Ovary (tissue), 3 donors: ENCODE measurements around the gene ADAM11.

Source experiments
- EP300 ChIP-seq: sonication (generic); formaldehyde crosslinking; IDR thresholded peaks from one replicate; pipeline ENCODE4 v1.6.1; 2017; ENCODE audit warnings: antibody characterized with exemption
- POLR2A ChIP-seq: fragments of 450-650 bp; IDR thresholded peaks from one replicate; pipeline ENCODE4 v1.6.1; 2017; ENCODE audit warnings: antibody characterized with exemption, mild to moderate bottlenecking, moderate library complexity
- TF ChIP-seq, protein P1 (sequence below), 3 donors: fragments of 450-650 bp in 2 of 3; fragments of 200-600 bp in 1 of 3; IDR thresholded peaks; one replicate each; pipeline versions ENCODE4 v1.5.1 to v1.8.0; 2016 to 2022; ENCODE audit warnings: antibody characterized with exemption in 3 of 3, mild to moderate bottlenecking in 1 of 3
- donor health status: DM: no; HTN: no; CAD: no.

DNA sequence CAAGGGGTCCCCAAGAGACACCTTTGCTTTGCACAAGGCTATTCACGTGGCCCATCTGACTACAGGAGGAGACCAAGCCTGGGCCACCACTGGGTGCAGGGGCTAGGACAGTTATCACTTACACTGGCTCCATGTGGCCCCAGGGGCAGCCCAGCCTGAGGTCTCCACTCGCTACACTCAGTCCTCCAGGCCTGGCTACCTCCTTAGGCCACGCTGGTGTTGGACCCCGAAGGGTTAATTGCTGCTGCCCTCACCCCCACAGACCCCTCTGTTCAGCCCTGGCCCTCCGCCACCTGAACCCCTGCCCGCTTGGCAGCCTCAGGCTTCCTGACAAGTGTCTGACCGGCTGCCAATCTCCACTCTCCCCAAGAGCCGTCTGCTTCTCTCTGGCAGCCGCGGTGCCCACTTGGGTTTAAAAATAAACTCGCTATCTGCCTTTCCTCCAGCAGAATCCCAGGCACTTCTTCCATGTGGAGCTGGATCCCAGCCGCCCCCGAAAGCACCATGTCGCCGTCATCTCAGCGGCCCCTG lies 27.8 kb downstream of the ADAM11 start:
- TF ChIP-seq POLR2A = no peak
- TF ChIP-seq, protein P1, sequence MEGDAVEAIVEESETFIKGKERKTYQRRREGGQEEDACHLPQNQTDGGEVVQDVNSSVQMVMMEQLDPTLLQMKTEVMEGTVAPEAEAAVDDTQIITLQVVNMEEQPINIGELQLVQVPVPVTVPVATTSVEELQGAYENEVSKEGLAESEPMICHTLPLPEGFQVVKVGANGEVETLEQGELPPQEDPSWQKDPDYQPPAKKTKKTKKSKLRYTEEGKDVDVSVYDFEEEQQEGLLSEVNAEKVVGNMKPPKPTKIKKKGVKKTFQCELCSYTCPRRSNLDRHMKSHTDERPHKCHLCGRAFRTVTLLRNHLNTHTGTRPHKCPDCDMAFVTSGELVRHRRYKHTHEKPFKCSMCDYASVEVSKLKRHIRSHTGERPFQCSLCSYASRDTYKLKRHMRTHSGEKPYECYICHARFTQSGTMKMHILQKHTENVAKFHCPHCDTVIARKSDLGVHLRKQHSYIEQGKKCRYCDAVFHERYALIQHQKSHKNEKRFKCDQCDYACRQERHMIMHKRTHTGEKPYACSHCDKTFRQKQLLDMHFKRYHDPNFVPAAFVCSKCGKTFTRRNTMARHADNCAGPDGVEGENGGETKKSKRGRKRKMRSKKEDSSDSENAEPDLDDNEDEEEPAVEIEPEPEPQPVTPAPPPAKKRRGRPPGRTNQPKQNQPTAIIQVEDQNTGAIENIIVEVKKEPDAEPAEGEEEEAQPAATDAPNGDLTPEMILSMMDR (IDR thresholded peaks at IDR 0.05) = no peak
- TF ChIP-seq EP300 = no peak
